Neural progenitor cell (in vitro differentiated cells): ENCODE data around the gene LDB2. TPM values are rescaled to one million over a fixed set of nuclear protein-coding genes. Genes with fewer than 3 reads are reported as not detected.

Source experiments
- DNase-seq: peaks from one replicate; pipeline ENCODE4 v3.0.0-alpha.2; 2016; ENCODE audit warnings: low spot score
- H2AFZ ChIP-seq: fragments of 200-600 bp; sonication (generic); replicated peaks from 2 replicates; pipeline ENCODE4 v1.6.1; 2016; ENCODE audit warnings: antibody characterized with exemption
- H3F3A ChIP-seq: fragments of 200-600 bp; sonication (generic); 2 replicates; pipeline ENCODE4 v1.6.1; 2016; ENCODE audit warnings: antibody characterized with exemption, low read depth
- H3K27ac ChIP-seq: fragments of 200-600 bp; sonication (generic); 2 replicates; pipeline ENCODE4 v1.5.1; 2016; ENCODE audit warnings: mild to moderate bottlenecking
- H3K27me3 ChIP-seq: fragments of 200-600 bp; sonication (generic); 2 replicates; pipeline ENCODE4 v1.6.1; 2016; ENCODE audit warnings: mild to moderate bottlenecking, moderate library complexity
- H3K36me3 ChIP-seq: fragments of 200-600 bp; sonication (generic); 2 replicates; pipeline ENCODE4 v1.5.1; 2016
- H3K4me1 ChIP-seq: fragments of 200-600 bp; sonication (generic); 2 replicates; pipeline ENCODE4 v1.6.1; 2016; ENCODE audit warnings: mixed run types
- H3K4me2 ChIP-seq: fragments of 200-600 bp; sonication (generic); 2 replicates; pipeline ENCODE4 v1.6.1; 2016
- H3K4me3 ChIP-seq: fragments of 200-600 bp; sonication (generic); 2 replicates; pipeline ENCODE4 v1.5.1; 2016
- H3K79me2 ChIP-seq: fragments of 200-600 bp; sonication (generic); 2 replicates; pipeline ENCODE4 v1.6.1; 2016; ENCODE audit warnings: low read depth
- H3K9ac ChIP-seq: fragments of 200-600 bp; sonication (generic); 2 replicates; pipeline ENCODE4 v1.6.1; 2016
- H3K9me3 ChIP-seq: fragments of 200-600 bp; sonication (generic); 2 replicates; pipeline ENCODE4 v1.5.1; 2016; ENCODE audit warnings: low read depth
- H4K20me1 ChIP-seq: fragments of 200-600 bp; sonication (generic); 2 replicates; pipeline ENCODE4 v1.6.1; 2016; ENCODE audit warnings: low read depth
- H3K27ac Mint-ChIP-seq: 3 replicates; pipeline ENCODE4 v1.8.0; 2021; ENCODE audit warnings: mixed read lengths
- H3K27me3 Mint-ChIP-seq: 2 replicates; pipeline ENCODE4 v1.8.0; 2022; ENCODE audit warnings: low read depth, mild to moderate bottlenecking, inconsistent platforms, moderate library complexity, mixed read lengths; ENCODE audit not compliant: insufficient read depth
- H3K36me3 Mint-ChIP-seq: 3 replicates; pipeline ENCODE4 v1.8.0; 2021; ENCODE audit warnings: mixed read lengths
- H3K4me1 Mint-ChIP-seq: 3 replicates; pipeline ENCODE4 v1.8.0; 2021; ENCODE audit warnings: mixed read lengths
- H3K4me3 Mint-ChIP-seq: 3 replicates; pipeline ENCODE4 v1.8.0; 2021; ENCODE audit warnings: mild to moderate bottlenecking, moderate library complexity, mixed read lengths
- H3K9me3 Mint-ChIP-seq: 3 replicates; pipeline ENCODE4 v1.8.0; 2020; ENCODE audit warnings: mixed read lengths
- EZH2 ChIP-seq: fragments of 200-600 bp; sonication (generic); IDR thresholded peaks from 2 replicates; pipeline ENCODE4 v1.6.1; 2017; ENCODE audit warnings: antibody characterized with exemption, mild to moderate bottlenecking, moderate library complexity
- EZH2phosphoT487 ChIP-seq: fragments of 200-600 bp; sonication (generic); IDR thresholded peaks from 2 replicates; pipeline ENCODE4 v1.6.1; 2017; ENCODE audit warnings: antibody characterized with exemption
- total RNA-seq: library from RNA; depleted of rRNA; stranded (reverse); fragments of >200 nt; gene quantifications from 2 replicates; pipeline ENCODE4 v1.2.3, GENCODE V29; 2015; ENCODE audit warnings: low replicate concordance
- TF ChIP-seq, protein P1 (sequence below): fragments of 200-600 bp; sonication (generic); IDR thresholded peaks from 2 replicates; pipeline ENCODE4 v1.5.1; 2017; ENCODE audit warnings: antibody characterized with exemption, mild to moderate bottlenecking

Gene LDB2
- total RNA-seq, 1 donor from 2014 or later, result 24.3 TPM

DNA sequence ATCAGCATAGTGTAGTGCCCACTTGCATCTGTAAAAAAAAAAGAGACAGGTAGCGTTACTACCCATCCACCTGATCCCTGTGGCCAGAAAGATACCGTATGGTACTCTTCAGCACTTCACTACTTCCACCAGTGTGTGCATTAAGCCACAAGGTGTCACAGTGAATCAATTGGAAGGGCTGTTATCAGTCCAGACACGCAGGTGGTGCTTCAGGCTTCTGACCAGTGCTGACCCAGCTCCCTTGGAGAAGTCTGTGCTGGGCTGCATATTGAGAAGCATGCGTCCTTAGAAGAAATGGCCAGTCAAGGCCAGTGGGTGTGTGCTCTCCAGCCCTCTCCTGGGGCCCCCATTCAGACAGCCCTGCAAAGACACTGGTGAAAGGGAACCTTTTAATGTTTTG is 10.6 kb downstream of the LDB2 start:
- Histone ChIP-seq H3K9ac (no peak overlapping the region), H3K4me3 (no peak overlapping the region), H4K20me1 (no peaks in the 10 kb centered on the region), H3F3A (no peaks in the 10 kb centered on the region), H3K4me1 (peaks cover 3% of the 10 kb centered on the region), H3K9me3 (no peaks in the 10 kb centered on the region), H3K4me2 (no peak overlapping the region), H3K27me3 (no peaks in the 10 kb centered on the region), H3K79me2 (peaks cover 2% of the 10 kb centered on the region), H3K36me3 (no peaks in the 10 kb centered on the region), H3K27ac (no peak overlapping the region), H2AFZ (no peak overlapping the region)
- peaks cover 3% of the 10 kb centered on the region for H3K9me3 Mint-ChIP-seq
- H3K27ac Mint-ChIP-seq, result no peak overlapping the region
- no peak for DNase-seq
- H3K27me3 Mint-ChIP-seq, result peaks cover 4% of the 10 kb centered on the region
- no peak overlapping the region for H3K4me3 Mint-ChIP-seq
- no peak for TF ChIP-seq EZH2phosphoT487
- TF ChIP-seq, protein P1, sequence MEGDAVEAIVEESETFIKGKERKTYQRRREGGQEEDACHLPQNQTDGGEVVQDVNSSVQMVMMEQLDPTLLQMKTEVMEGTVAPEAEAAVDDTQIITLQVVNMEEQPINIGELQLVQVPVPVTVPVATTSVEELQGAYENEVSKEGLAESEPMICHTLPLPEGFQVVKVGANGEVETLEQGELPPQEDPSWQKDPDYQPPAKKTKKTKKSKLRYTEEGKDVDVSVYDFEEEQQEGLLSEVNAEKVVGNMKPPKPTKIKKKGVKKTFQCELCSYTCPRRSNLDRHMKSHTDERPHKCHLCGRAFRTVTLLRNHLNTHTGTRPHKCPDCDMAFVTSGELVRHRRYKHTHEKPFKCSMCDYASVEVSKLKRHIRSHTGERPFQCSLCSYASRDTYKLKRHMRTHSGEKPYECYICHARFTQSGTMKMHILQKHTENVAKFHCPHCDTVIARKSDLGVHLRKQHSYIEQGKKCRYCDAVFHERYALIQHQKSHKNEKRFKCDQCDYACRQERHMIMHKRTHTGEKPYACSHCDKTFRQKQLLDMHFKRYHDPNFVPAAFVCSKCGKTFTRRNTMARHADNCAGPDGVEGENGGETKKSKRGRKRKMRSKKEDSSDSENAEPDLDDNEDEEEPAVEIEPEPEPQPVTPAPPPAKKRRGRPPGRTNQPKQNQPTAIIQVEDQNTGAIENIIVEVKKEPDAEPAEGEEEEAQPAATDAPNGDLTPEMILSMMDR, result no peak
- no peak for TF ChIP-seq EZH2
- peaks cover 24% of the 10 kb centered on the region for H3K36me3 Mint-ChIP-seq
- H3K4me1 Mint-ChIP-seq, result peaks cover 15% of the 10 kb centered on the region

DNA sequence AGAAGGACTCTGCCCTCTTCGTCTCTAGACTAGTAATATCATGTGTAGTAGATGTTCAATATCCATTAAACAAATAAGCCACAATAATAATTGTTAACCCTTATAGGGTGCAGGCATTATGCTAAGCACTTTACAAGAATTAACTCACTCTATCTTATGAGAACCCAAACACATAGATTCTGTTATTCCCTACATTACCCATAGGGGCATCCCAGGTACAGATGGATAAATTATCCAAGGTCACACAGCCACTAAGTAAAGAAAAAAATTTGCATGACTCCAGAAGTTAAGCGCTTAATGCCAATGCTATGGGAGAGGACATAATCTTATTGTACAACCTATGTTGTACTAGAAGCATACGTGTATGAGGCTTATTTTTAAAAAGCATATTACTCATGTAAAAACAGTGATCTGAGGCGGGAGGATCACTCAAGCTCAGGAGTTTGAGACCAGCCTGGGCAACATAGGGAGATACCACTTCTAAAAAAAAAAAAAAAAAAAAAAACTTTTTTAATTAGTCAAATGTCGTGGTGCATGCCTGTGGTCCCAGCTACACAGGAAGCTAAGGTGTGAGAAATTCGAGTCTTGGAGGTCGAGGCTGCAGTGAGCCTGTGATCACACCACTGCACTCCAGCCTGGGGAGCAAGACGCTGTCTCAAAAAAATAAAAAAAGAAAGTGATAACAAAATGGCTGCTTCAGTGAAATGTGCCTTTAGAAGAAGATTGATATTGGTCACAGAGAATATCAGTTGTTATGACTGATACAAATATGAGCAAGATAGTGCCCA is 13.6 kb downstream of the LDB2 start:
- Histone ChIP-seq H3K4me1 (no peaks in the 10 kb centered on the region), H3K36me3 (no peaks in the 10 kb centered on the region), H4K20me1 (no peaks in the 10 kb centered on the region), H3K9ac (no peak overlapping the region), H3K27ac (no peak overlapping the region), H3K79me2 (no peaks in the 10 kb centered on the region), H2AFZ (no peak overlapping the region), H3F3A (no peaks in the 10 kb centered on the region), H3K4me2 (no peak overlapping the region), H3K9me3 (no peaks in the 10 kb centered on the region), H3K27me3 (no peaks in the 10 kb centered on the region), H3K4me3 (no peak overlapping the region)
- Mint-ChIP-seq H3K36me3 (peaks cover 31% of the 10 kb centered on the region), H3K27ac (no peak overlapping the region), H3K27me3 (peaks cover 4% of the 10 kb centered on the region), H3K4me3 (no peak overlapping the region), H3K9me3 (peaks cover 10% of the 10 kb centered on the region), H3K4me1 (peaks cover under 1% of the 10 kb centered on the region)
- TF ChIP-seq, protein P1, result peak; percentile 34
- TF ChIP-seq EZH2, result no peak
- DNase-seq, result no peak

DNA sequence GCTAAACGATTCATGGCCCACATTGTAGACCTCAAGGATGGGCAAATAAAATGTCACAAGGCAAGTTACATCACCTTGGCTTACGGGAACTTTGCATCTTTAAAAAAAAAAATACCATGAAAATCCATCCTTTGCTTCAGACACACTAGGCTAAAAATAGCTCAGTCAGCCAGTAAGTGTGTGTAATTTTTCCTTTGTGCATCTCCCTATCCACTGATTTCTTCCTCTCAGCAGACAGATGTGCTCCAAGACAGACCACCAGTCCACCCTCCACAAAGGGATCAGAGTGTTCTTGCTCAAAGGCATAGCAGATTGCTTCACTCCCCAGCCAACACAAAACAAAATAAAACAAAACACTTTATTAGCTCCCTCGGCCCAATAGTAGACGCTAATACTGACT is 14.6 kb downstream of the LDB2 start:
- no peaks in the 10 kb centered on the region for H3K36me3 ChIP-seq
- DNase-seq, result no peak
- Mint-ChIP-seq H3K4me1 (no peaks in the 10 kb centered on the region), H3K27me3 (peaks cover 4% of the 10 kb centered on the region), H3K27ac (peak overlapping the region; percentile 84), H3K4me3 (no peak overlapping the region), H3K36me3 (peaks cover 34% of the 10 kb centered on the region), H3K9me3 (peaks cover 15% of the 10 kb centered on the region)
- no peak overlapping the region for H3K27ac ChIP-seq
- no peak overlapping the region for H3K4me2 ChIP-seq
- no peaks in the 10 kb centered on the region for H3K9me3 ChIP-seq
- no peak overlapping the region for H2AFZ ChIP-seq
- no peaks in the 10 kb centered on the region for H3K79me2 ChIP-seq
- no peak overlapping the region for H3K9ac ChIP-seq
- TF ChIP-seq EZH2 (no peak), EZH2phosphoT487 (no peak)
- TF ChIP-seq, protein P1, result no peak
- H3K4me1 ChIP-seq, result no peaks in the 10 kb centered on the region
- no peaks in the 10 kb centered on the region for H3K27me3 ChIP-seq
- H3K4me3 ChIP-seq, result no peak overlapping the region
- H3F3A ChIP-seq, result no peaks in the 10 kb centered on the region
- no peaks in the 10 kb centered on the region for H4K20me1 ChIP-seq
